Psoas muscle (tissue), 8 donors: ENCODE results near the gene OASL. TPM values are rescaled to one million over a fixed set of nuclear protein-coding genes. Genes with fewer than 3 reads are reported as not detected.

Experiments used
- ATAC-seq, 4 donors: fragments of 200-7000 bp; cut with Tn5 transposase; one replicate each; pipeline ENCODE4 v1.9.1; 2020; ENCODE audit warnings: moderate library complexity in 3 of 4, mild to moderate bottlenecking in 2 of 4
- DNase-seq, 2 donors: peaks; one replicate each; pipeline ENCODE4 v3.0.0-alpha.2; 2020
- H3K27ac ChIP-seq: fragments of 200-600 bp; one replicate; pipeline ENCODE4 v1.8.0; 2022
- H3K27me3 ChIP-seq, 3 donors: fragments of 200-600 bp in 1 of 3; one replicate each; pipeline versions ENCODE4 v1.6.1 to v1.8.0; 2013 to 2022; ENCODE audit warnings: low read length in 2 of 3, mild to moderate bottlenecking in 2 of 3, moderate library complexity in 1 of 3; ENCODE audit not compliant: insufficient read depth in 3 of 3
- H3K36me3 ChIP-seq, 2 donors: fragments of 200-600 bp in 1 of 2; one replicate each; pipeline versions ENCODE4 v1.6.1 to v1.8.0; 2013 to 2022; ENCODE audit warnings: low read depth in 1 of 2, mild to moderate bottlenecking in 1 of 2, moderate library complexity in 1 of 2; ENCODE audit not compliant: insufficient read depth in 1 of 2
- H3K4me1 ChIP-seq: fragments of 200-600 bp; one replicate; pipeline ENCODE4 v1.8.0; 2022
- H3K4me3 ChIP-seq: fragments of 200-600 bp; one replicate; pipeline ENCODE4 v1.8.0; 2022; ENCODE audit warnings: mild to moderate bottlenecking
- H3K9me3 ChIP-seq: fragments of 200-600 bp; one replicate; pipeline ENCODE4 v1.8.0; 2022
- WGBS, 3 donors: extraction: QIAGEN DNeasy Blood & Tissue Kit; methylation state at CpG; one replicate each; pipeline versions ENCODE4 v1.1.6 to v1.1.7; 2013; 5-methylcytosine and 5-hydroxymethylcytosine counted together
- intact Hi-C, 2 donors: fragments of 100-400 bp; cut with DNase I; formaldehyde crosslinking; loops; one replicate each; pipeline versions ENCODE4 v1.11.0 to v1.14.2; 2022
- long read RNA-seq, 2 donors: library from polyadenylated mRNA; unstranded; transcript quantifications; one replicate each; pipeline ENCODE4 v2.0.0, GENCODE V29; 2021
- polyA plus RNA-seq, 3 donors: library from polyadenylated mRNA; stranded (reverse); fragments of 200-250 nt; gene quantifications; one replicate each; pipeline ENCODE4 v1.2.3, GENCODE V29; 2013
- total RNA-seq, 4 donors: library from RNA; stranded (reverse); fragmentation: NEBNext Ultra II Directional in 2 of 4; extraction: Animal tissue kit (Norgen Biotek cat#: 25700) in 2 of 4; gene quantifications; one replicate each; pipeline versions ENCODE4 v1.2.1 to v1.2.4, GENCODE V29; 2021 to 2023
- TF ChIP-seq, protein P1 (sequence below): fragments of 200-600 bp; IDR thresholded peaks from one replicate; pipeline ENCODE4 v1.8.0; 2022; ENCODE audit warnings: antibody characterized with exemption
- donor health status: healthy with polysubstance abuse.
- donor health status: DM: no; HTN: no; CAD: no; lungs with moderate emphysema.
- donor health status: Bipolar disorder and iron deficiency.
- donor health status: healthy.
- donor health status: DM: yes; HTN: yes; CAD: no.
- donor health status: DM: no; HTN: no; CAD: no.
- donor health status: DM: no; HTN: no; CAD: no.
- donor health status: DM: yes; HTN: yes; CAD: no.

The OASL gene, protein sequence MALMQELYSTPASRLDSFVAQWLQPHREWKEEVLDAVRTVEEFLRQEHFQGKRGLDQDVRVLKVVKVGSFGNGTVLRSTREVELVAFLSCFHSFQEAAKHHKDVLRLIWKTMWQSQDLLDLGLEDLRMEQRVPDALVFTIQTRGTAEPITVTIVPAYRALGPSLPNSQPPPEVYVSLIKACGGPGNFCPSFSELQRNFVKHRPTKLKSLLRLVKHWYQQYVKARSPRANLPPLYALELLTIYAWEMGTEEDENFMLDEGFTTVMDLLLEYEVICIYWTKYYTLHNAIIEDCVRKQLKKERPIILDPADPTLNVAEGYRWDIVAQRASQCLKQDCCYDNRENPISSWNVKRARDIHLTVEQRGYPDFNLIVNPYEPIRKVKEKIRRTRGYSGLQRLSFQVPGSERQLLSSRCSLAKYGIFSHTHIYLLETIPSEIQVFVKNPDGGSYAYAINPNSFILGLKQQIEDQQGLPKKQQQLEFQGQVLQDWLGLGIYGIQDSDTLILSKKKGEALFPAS
- total RNA-seq: under 1 TPM; 0.15 to 0.30 (median 0.29) TPM
- under 1 TPM in 2 of 3 donors, not detected in 1; 0.22 to 0.27 TPM for polyA plus RNA-seq
- long read RNA-seq, donor 1: 0 reads
- long read RNA-seq, donor 2: 0 reads

DNA sequence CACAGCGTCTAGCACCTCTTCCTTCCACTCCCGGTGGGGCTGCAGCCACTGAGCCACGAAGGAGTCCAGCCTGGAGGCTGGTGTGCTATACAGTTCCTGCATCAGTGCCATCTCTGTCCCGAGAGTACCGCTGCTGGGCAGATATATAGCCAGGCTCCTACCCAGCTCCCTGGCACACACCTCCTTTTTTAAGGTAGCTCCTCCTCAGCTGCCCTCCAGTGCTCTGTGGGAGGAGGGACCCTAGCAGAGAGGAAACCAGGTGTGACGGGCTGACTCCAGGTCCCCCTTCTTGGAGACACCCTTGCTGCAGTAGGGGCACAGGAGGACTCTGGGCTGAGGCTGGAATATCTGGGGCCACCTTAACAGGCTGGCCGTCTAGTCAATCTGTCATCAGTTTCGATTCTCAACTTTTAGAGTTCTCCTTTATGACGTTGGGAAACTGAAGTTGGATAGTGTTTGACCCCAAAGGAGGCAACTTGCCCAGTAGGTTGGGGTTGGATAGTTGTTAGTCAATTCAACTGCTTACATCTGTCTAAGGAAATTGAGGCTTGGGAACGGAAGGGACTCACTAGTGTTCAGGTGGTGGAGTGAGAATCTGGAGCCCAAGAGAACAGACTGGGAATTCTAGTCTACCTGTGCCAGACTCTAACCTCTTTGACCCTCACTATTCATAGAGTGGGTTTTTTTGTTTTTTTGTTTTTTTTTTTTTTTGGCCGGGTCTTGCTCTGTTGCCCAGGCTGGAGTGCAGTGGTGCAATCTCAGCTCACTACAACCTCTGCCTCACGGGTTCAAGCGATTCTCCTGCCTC, at the start of gene OASL:
OASL (minus strand) TSS at position 386 of the 808 bp plus-strand sequence; CDS start at position 111, 275 bp downstream.
- Histone ChIP-seq H3K27ac (no peak within 1 kb of the TSS), H3K4me1 (peaks cover 4% of the 10 kb centered on the region), H3K9me3 (no peaks in the 10 kb centered on the region), H3K36me3 (no peaks in the 10 kb centered on the region), H3K27me3 (peaks cover 0 to 14% (median 3%) of the 10 kb centered on the region in 3 donors), H3K4me3 (peak within 1 kb of the TSS; percentile 56)
- 18 to 25% (median 19%) methylated on average over 12 to 13 of the region's 13 CpGs for WGBS, 3 donors
- TF ChIP-seq, protein P1, sequence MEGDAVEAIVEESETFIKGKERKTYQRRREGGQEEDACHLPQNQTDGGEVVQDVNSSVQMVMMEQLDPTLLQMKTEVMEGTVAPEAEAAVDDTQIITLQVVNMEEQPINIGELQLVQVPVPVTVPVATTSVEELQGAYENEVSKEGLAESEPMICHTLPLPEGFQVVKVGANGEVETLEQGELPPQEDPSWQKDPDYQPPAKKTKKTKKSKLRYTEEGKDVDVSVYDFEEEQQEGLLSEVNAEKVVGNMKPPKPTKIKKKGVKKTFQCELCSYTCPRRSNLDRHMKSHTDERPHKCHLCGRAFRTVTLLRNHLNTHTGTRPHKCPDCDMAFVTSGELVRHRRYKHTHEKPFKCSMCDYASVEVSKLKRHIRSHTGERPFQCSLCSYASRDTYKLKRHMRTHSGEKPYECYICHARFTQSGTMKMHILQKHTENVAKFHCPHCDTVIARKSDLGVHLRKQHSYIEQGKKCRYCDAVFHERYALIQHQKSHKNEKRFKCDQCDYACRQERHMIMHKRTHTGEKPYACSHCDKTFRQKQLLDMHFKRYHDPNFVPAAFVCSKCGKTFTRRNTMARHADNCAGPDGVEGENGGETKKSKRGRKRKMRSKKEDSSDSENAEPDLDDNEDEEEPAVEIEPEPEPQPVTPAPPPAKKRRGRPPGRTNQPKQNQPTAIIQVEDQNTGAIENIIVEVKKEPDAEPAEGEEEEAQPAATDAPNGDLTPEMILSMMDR: no peak
- ATAC-seq (peak in 3 of 4 donors; percentile 31 to 56 (median 47)), DNase-seq (no peak)
- intact Hi-C loops: no loop called here

DNA sequence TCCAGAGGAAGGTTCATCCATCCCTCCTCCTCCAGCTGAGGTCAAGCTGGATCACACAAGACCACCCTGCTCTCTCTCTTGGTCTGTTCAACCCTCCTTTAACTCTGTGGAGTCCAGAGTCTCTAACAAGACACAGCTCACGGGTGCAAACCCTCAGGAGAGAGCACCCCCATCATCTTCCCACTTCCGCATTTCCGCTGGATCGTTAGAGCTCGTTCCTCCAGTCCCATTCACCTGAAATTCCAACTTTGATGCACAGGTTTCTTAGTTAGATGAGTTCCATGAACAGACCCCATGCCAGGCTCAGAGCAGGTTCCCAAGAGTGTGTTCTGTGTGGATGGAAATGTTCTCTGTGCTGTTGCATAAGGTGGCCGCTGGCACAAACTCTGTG, 49.1 kb upstream of the OASL start:
- TF ChIP-seq, protein P1: no peak
- ATAC-seq (no peak), DNase-seq (no peak)
- Histone ChIP-seq H3K4me1 (no peaks in the 10 kb centered on the region), H3K27ac (no peak overlapping the region), H3K27me3 (peaks cover 0 to 3% (median 0%) of the 10 kb centered on the region in 3 donors), H3K4me3 (no peak overlapping the region), H3K9me3 (no peaks in the 10 kb centered on the region), H3K36me3 (no peaks in the 10 kb centered on the region)
- intact Hi-C loops: no loop called here
- WGBS, 3 donors: 95 to 97% (median 96%) methylated on average over 6 of the region's 6 CpGs

DNA sequence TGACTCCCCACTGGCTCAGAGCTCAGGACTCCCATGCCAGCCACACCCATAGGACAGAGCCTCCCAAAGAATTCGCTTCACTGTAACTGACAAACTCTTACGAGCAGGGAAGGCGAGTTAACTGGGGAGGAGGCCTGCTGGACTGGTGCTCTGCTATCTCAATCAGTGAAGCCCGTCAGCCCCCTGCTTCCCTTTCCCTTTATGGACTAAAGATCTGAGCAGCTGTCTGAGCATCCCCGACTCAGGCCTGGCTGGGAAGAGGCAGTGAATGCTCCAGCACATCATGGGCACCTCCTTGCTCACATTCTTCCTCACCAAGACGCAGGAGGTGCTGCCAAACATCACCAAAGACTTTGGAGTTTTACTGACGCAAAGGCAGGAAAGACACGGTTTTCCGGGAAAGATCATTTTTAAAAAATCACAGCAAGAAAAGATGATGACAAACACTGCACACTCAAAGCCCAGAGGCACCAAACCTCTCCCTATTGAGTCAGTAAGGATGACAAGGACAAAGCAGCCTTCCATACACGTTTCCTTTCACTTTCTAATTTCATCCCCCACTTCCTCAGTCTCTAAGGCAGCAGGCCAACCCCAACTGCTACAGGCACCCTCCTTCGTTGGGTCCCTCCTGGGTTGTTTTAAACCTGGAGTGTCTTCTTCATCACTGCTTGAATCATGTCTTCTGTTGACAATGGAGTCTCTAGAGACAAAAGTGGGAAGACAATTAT, 48.6 kb upstream of the OASL start:
- Histone ChIP-seq H3K4me1 (no peaks in the 10 kb centered on the region), H3K4me3 (no peak overlapping the region), H3K27ac (no peak overlapping the region), H3K36me3 (no peaks in the 10 kb centered on the region), H3K27me3 (peaks cover 0 to 3% (median 0%) of the 10 kb centered on the region in 3 donors), H3K9me3 (no peaks in the 10 kb centered on the region)
- ATAC-seq: no peak
- 51 to 64% (median 54%) methylated on average over 11 of the region's 11 CpGs for WGBS, 3 donors
- TF ChIP-seq, protein P1: no peak
- intact Hi-C loops: no loop called here
- DNase-seq: no peak

DNA sequence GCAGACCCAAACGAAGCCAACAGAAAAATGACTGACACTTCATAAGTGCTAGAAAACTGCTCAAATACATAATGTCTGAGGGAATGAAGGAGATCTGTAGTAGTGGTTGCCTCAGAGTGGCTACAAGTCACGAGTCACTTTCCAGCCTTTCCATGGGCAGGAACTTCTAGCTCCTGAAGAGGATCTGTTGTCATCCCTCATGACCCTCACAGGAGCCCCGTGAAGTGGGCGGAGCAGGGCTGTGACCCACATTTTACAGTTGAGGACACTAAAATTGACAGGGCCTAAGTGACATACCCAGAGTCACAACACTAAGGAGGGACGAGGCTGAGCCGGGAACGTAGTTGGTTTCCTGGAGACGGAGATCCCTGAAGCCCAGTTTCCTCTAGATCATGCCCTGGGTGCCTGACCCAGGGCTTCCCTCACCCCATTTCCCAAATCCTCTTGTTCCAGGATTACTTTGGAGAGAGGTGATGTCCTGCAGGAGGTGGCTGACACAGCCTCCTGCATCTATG, 47.8 kb upstream of the OASL start:
- no peaks in the 10 kb centered on the region for H3K36me3 ChIP-seq
- intact Hi-C loops: no loop called here
- H3K4me3 ChIP-seq: no peak overlapping the region
- TF ChIP-seq, protein P1: no peak
- no peak overlapping the region for H3K27ac ChIP-seq
- 81 to 88% (median 87%) methylated on average over 8 of the region's 8 CpGs for WGBS, 3 donors
- ATAC-seq (no peak), DNase-seq (no peak)
- H3K4me1 ChIP-seq: no peaks in the 10 kb centered on the region
- peaks cover 0 to 3% (median 0%) of the 10 kb centered on the region in 3 donors for H3K27me3 ChIP-seq
- no peaks in the 10 kb centered on the region for H3K9me3 ChIP-seq
